ENCODE measurements around the gene DNAJB6. TPM values are rescaled to one million over a fixed set of nuclear protein-coding genes. Genes with fewer than 3 reads are reported as not detected.

The DNAJB6 gene
- total RNA-seq, 4 donors from 2014 or later: 152 to 230 (median 185) TPM

GRCh38 chr7:157368955-157369354 is 32.2 kb downstream of the DNAJB6 start:
- H3K9me3 ChIP-seq: no peaks in the 10 kb centered on the region
- no peaks in the 10 kb centered on the region for H3K27me3 ChIP-seq
- no peak overlapping the region for H3K27ac ChIP-seq
- H3K4me1 ChIP-seq: no peaks in the 10 kb centered on the region
- TF ChIP-seq CTCF (IDR thresholded peaks at IDR 0.05) (no peak), POLR2A (IDR thresholded peaks at IDR 0.05) (no peak), POLR2AphosphoS5 (IDR thresholded peaks at IDR 0.05) (no peak), EP300 (IDR thresholded peaks at IDR 0.05) (no peak)
- WGBS: 90% methylated on average over 7 of the region's 7 CpGs
- DNase-seq (ENCODE audit: low spot score in 2 of 2): no peak
- peaks cover 93% of the 10 kb centered on the region for H3K36me3 ChIP-seq
- no peak overlapping the region for H3K4me3 ChIP-seq

- DNase-seq (ENCODE audit: low spot score in 2 of 2): peak in 1 of 2 donors; percentile 46
- H3K27ac ChIP-seq: no peak overlapping the region
- WGBS: 92% methylated on average over 10 of the region's 10 CpGs
Observed at GRCh38 chr7:157370742-157371141, 33.9 kb downstream of the DNAJB6 start.

GRCh38 chr7:157371296-157371695 is 34.5 kb downstream of the DNAJB6 start:
- TF ChIP-seq CTCF (IDR thresholded peaks at IDR 0.05) (no peak), POLR2A (IDR thresholded peaks at IDR 0.05) (no peak), EP300 (IDR thresholded peaks at IDR 0.05) (no peak), POLR2AphosphoS5 (IDR thresholded peaks at IDR 0.05) (no peak)
- peaks cover 70% of the 10 kb centered on the region for H3K36me3 ChIP-seq
- no peak overlapping the region for H3K4me3 ChIP-seq
- H3K27me3 ChIP-seq: no peaks in the 10 kb centered on the region
- peak in 1 of 2 donors; percentile 49 for DNase-seq (ENCODE audit: low spot score in 2 of 2)
- WGBS: 88% methylated on average over 9 of the region's 9 CpGs
- H3K9me3 ChIP-seq: no peaks in the 10 kb centered on the region
- peaks cover 11% of the 10 kb centered on the region for H3K4me1 ChIP-seq
- H3K27ac ChIP-seq: no peak overlapping the region

More at GRCh38 chr7:157370742-157371141, 33.9 kb downstream of the DNAJB6 start:
- TF ChIP-seq EP300 (IDR thresholded peaks at IDR 0.05): no peak
- no peak overlapping the region for H3K4me3 ChIP-seq
- H3K9me3 ChIP-seq: no peaks in the 10 kb centered on the region
- no peaks in the 10 kb centered on the region for H3K27me3 ChIP-seq
- peaks cover 9% of the 10 kb centered on the region for H3K4me1 ChIP-seq
- H3K36me3 ChIP-seq: peaks cover 76% of the 10 kb centered on the region

- H3K4me3 ChIP-seq: no peak overlapping the region
- peaks cover 57% of the 10 kb centered on the region for H3K36me3 ChIP-seq
- no peak overlapping the region for H3K27ac ChIP-seq
- WGBS: 87% methylated on average over 23 of the region's 24 CpGs
- TF ChIP-seq POLR2AphosphoS5 (IDR thresholded peaks at IDR 0.05): no peak
- no peak for TF ChIP-seq CTCF (IDR thresholded peaks at IDR 0.05)
- TF ChIP-seq POLR2A (IDR thresholded peaks at IDR 0.05): no peak
- TF ChIP-seq EP300 (IDR thresholded peaks at IDR 0.05): no peak
- H3K9me3 ChIP-seq: no peaks in the 10 kb centered on the region
- H3K4me1 ChIP-seq: peaks cover 21% of the 10 kb centered on the region
- DNase-seq (ENCODE audit: low spot score in 2 of 2): peak in 1 of 2 donors; percentile 60
- no peaks in the 10 kb centered on the region for H3K27me3 ChIP-seq
Observed at GRCh38 chr7:157372300-157373232, 35.8 kb downstream of the DNAJB6 start.

- no peaks in the 10 kb centered on the region for H3K9me3 ChIP-seq
- no peaks in the 10 kb centered on the region for H3K27me3 ChIP-seq
- H3K4me3 ChIP-seq: no peak overlapping the region
- H3K4me1 ChIP-seq: peaks cover 21% of the 10 kb centered on the region
- H3K36me3 ChIP-seq: peaks cover 48% of the 10 kb centered on the region
- H3K27ac ChIP-seq: no peak overlapping the region
- 90% methylated on average over 7 of the region's 7 CpGs for WGBS
- peak in 1 of 2 donors; percentile 37 for DNase-seq (ENCODE audit: low spot score in 2 of 2)
- no peak for TF ChIP-seq EP300 (IDR thresholded peaks at IDR 0.05)
- TF ChIP-seq POLR2A (IDR thresholded peaks at IDR 0.05): no peak
- TF ChIP-seq POLR2AphosphoS5 (IDR thresholded peaks at IDR 0.05): no peak
- TF ChIP-seq CTCF (IDR thresholded peaks at IDR 0.05): no peak
Observed at GRCh38 chr7:157373493-157373892, 36.7 kb downstream of the DNAJB6 start.

All from suprapubic skin (tissue), 4 donors.